ENCODE data around the gene APBB2.

DNA sequence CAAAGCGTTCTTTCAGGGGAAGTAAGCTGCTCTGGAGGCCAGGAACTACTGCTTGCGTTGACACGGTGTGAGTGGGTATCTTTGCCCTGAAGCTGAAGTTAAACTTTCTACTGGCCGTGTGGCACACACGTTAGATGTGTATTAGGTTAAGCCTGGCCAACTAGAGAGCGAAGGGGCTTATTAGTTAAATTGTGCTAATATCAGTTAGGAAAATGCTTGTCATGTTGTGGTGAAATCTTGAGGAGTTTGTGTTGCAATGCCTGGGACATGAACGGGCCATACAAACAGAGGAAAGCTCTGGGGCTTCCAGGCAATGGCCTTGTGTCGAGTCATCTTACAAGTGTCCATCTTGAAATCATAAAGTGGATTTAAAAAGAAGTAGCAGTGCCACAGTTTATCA, 402.0 kb downstream of the APBB2 start:
- TF ChIP-seq, protein P1, sequence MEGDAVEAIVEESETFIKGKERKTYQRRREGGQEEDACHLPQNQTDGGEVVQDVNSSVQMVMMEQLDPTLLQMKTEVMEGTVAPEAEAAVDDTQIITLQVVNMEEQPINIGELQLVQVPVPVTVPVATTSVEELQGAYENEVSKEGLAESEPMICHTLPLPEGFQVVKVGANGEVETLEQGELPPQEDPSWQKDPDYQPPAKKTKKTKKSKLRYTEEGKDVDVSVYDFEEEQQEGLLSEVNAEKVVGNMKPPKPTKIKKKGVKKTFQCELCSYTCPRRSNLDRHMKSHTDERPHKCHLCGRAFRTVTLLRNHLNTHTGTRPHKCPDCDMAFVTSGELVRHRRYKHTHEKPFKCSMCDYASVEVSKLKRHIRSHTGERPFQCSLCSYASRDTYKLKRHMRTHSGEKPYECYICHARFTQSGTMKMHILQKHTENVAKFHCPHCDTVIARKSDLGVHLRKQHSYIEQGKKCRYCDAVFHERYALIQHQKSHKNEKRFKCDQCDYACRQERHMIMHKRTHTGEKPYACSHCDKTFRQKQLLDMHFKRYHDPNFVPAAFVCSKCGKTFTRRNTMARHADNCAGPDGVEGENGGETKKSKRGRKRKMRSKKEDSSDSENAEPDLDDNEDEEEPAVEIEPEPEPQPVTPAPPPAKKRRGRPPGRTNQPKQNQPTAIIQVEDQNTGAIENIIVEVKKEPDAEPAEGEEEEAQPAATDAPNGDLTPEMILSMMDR (IDR thresholded peaks at IDR 0.05; ENCODE audit: low read depth, low read length): no peak
- TF ChIP-seq, protein P2, sequence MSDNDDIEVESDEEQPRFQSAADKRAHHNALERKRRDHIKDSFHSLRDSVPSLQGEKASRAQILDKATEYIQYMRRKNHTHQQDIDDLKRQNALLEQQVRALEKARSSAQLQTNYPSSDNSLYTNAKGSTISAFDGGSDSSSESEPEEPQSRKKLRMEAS (IDR thresholded peaks at IDR 0.05; ENCODE audit: low read depth, low read length): no peak
- TF ChIP-seq POLR2A (IDR thresholded peaks at IDR 0.05; ENCODE audit: extremely low read depth, insufficient read length): no peak

Data from NB4 (cell line).